Measurements from ENCODE around the gene HSBP1L1. TPM values are rescaled to one million over a fixed set of nuclear protein-coding genes. Genes with fewer than 3 reads are reported as not detected.

HSBP1L1 gene
- total and polyA plus RNA-seq, 2 of the 8 experiments (the other 6 are each of a cell fraction or from before 2014, with no cell fraction given), result 1.0 to 1.3 TPM

DNA sequence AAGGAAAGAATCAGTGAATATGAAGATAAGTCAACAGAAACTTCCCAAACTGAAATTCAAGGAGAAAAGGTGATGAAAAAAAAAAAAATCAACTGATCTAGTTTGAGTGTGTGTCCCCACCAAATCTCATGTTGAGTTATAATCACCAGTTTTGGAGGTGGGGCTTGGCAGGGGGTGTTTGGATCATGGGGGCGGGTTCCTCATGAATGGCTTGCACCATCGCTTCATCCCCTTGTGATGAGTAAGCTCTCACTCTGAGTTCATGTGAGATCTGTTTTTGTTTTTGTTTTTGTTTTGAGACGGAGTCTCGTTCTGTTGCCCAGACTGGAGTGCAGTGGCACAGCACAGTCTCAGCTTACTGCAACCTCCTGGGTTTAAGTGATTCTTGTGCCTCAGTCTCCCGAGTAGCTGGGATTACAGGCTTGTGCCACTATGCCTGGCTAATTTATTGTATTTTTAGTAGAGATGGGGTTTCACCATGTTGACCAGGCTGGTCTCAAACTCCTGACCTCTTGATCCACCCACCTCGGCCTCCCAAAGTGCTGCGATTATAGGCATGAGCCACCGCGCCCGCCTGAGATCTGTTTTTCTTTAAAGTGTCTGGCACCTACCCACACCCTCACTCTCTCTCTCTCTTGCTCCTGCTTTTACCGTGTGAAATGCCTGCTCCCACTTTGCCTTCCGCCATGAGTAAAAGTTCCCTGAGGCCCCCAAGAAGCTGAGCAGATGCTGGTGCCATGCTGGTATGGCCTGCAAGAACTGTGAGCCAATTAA lies 9.0 kb upstream of the HSBP1L1 start:
- ChIA-PET CTCF (ENCODE audit: partially characterized antibody) (interaction anchor here (0.6 kb wide), 1 partner anchor 204 kb away, joined by 3 read pairs; no protein-coding TSS in a partner anchor), POLR2A (ENCODE audit: partially characterized antibody) (interaction anchor here (0.7 kb wide), 1 partner anchor 18 kb away, joined by 4 read pairs; no protein-coding TSS in a partner anchor)
- H3K4ac ChIP-seq (replicated peaks; ENCODE audit: insufficient read length, low read depth, low read length), result no peak overlapping the region
- no peak for DNase-seq (ENCODE audit: low read depth in 1 of 2, low spot score in 2 of 2)
- H3K4me1 ChIP-seq (replicated peaks in 1 of 4; ENCODE audit: control insufficient read depth in 3 of 4, insufficient read depth in 4 of 4, low read length in 3 of 4), result peaks cover 5 to 18% (median 12%) of the 10 kb centered on the region in 4 experiments
- peaks cover 10 to 47% (median 42%) of the 10 kb centered on the region in 4 experiments for H3K27me3 ChIP-seq (replicated peaks in 1 of 4; ENCODE audit: control insufficient read depth in 3 of 4, extremely low read depth in 1 of 4, insufficient read depth in 3 of 4, low read length in 3 of 4)
- no peak for FAIRE-seq
- no peak overlapping the region for H2AFZ ChIP-seq (ENCODE audit: low read length)
- no peak overlapping the region for H3K14ac ChIP-seq (ENCODE audit: insufficient read length)
- no peak overlapping the region for H2BK15ac ChIP-seq (ENCODE audit: low read length)
- H4K5ac ChIP-seq (ENCODE audit: insufficient read length, low read depth, low read length), result no peak overlapping the region
- no peaks in the 10 kb centered on the region for H3K9me3 ChIP-seq (ENCODE audit: insufficient read depth in 2 of 2, low read depth in 1 of 2, low read length in 1 of 2)
- no peak overlapping the region for H3K27ac ChIP-seq (ENCODE audit: low read depth, low read length)
- H3K79me2 ChIP-seq (ENCODE audit: control insufficient read depth in 1 of 2, insufficient read depth in 2 of 2, low read length in 2 of 2), result no peaks in the 10 kb centered on the region
- H3K79me1 ChIP-seq (ENCODE audit: low read depth, low read length), result no peaks in the 10 kb centered on the region
- no peak overlapping the region for H3K18ac ChIP-seq (ENCODE audit: extremely low read depth, low read length)
- no peak overlapping the region for H3K56ac ChIP-seq (replicated peaks; ENCODE audit: insufficient read length, low read depth, low read length)
- H3K36me3 ChIP-seq (ENCODE audit: control insufficient read depth in 2 of 4, insufficient read depth in 4 of 4, low read length in 3 of 4), result no peaks in the 10 kb centered on the region
- H2AK5ac ChIP-seq (ENCODE audit: low read depth, low read length), result no peak overlapping the region
- no peak overlapping the region for H2BK5ac ChIP-seq (ENCODE audit: low read depth, low read length)
- H3K4me3 ChIP-seq (ENCODE audit: extremely low read depth in 1 of 4, insufficient read depth in 2 of 4, low read depth in 3 of 4, low read length in 4 of 4), result no peak overlapping the region
- H4K20me1 ChIP-seq (replicated peaks in 1 of 2; ENCODE audit: control insufficient read depth in 1 of 2, insufficient read depth in 2 of 2, low read length in 2 of 2), result no peaks in the 10 kb centered on the region
- H3K23me2 ChIP-seq (ENCODE audit: low read depth, low read length), result peaks cover 14% of the 10 kb centered on the region; the same call in 1 of the 2 replicates
- H4K8ac ChIP-seq (ENCODE audit: extremely low read depth, insufficient read depth, low read length), result no peak overlapping the region
- no peak overlapping the region for H2BK12ac ChIP-seq (ENCODE audit: low read depth, low read length)
- no peak overlapping the region for H3K9ac ChIP-seq (replicated peaks in 1 of 4; ENCODE audit: extremely low read depth in 1 of 4, low read depth in 3 of 4, low read length in 3 of 4)
- 0 out of 4 replicates have a peak overlapping the region, but pooled peaks of 1 of the 2 experiments have one; percentile 10 for H3K4me2 ChIP-seq (ENCODE audit: insufficient read depth in 1 of 2, low read depth in 2 of 2, low read length in 2 of 2)
- H3K23ac ChIP-seq (ENCODE audit: insufficient read length), result no peak overlapping the region
- no peak overlapping the region for H4K91ac ChIP-seq (replicated peaks; ENCODE audit: insufficient read length, low read length)
- WGBS, 2 experiments (ENCODE audit: extremely low coverage in 1 of 2, insufficient coverage in 1 of 2, insufficient read length in 1 of 2, insufficient replicate concordance in 2 of 2, low coverage in 1 of 2, low lambda C conversion rate in 2 of 2, missing lambda C conversion rate in 1 of 2), result 87% methylated on average over 12 of the region's 12 CpGs; no CpG with 5 or more reads in 1 of the 2 experiments
- H2BK20ac ChIP-seq (ENCODE audit: low read length), result no peak overlapping the region
- H2BK120ac ChIP-seq (replicated peaks; ENCODE audit: low read depth, low read length), result no peak overlapping the region
- TF ChIP-seq, protein P1, sequence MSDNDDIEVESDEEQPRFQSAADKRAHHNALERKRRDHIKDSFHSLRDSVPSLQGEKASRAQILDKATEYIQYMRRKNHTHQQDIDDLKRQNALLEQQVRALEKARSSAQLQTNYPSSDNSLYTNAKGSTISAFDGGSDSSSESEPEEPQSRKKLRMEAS (IDR thresholded peaks at IDR 0.05), result no peak
- TF ChIP-seq KDM1A (IDR thresholded peaks at IDR 0.05; ENCODE audit: borderline replicate concordance, low read length) (no peak), KDM4A (IDR thresholded peaks at IDR 0.05; ENCODE audit: low read depth, low read length, severe bottlenecking) (no peak), ZNF274 (IDR thresholded peaks at IDR 0.05; ENCODE audit: borderline replicate concordance, extremely low read depth, low read length) (no peak)
